HepG2 (cell line): ENCODE results near the gene WDR18. TPM values are rescaled to one million over a fixed set of nuclear protein-coding genes. Genes with fewer than 3 reads are reported as not detected.
A peak's percentile ranks its signal among the peaks of the same experiment; 100 is the strongest.

ENCODE experiments used
- CBFB ChIP-seq: sonication (generic); formaldehyde crosslinking; IDR thresholded peaks from 2 replicates; pipeline ENCODE4 v1.4.0; 2020; ENCODE audit warnings: missing genetic modification reagents
- ETV5 ChIP-seq: IDR thresholded peaks from 2 replicates; pipeline ENCODE4 v1.6.1; 2018; ENCODE audit warnings: missing biosample characterization, missing genetic modification reagents, inconsistent platforms, borderline replicate concordance
- IKZF5 ChIP-seq: IDR thresholded peaks from 2 replicates; pipeline ENCODE4 v1.6.1; 2018; ENCODE audit warnings: missing genetic modification reagents, mild to moderate bottlenecking, missing compliant biosample characterization
- ZBTB25 ChIP-seq: IDR thresholded peaks from 2 replicates; pipeline ENCODE4 v1.6.1; 2018; ENCODE audit warnings: missing genetic modification reagents
- ZMAT3 ChIP-seq: sonication (generic); formaldehyde crosslinking; conservative IDR thresholded peaks from 2 replicates; pipeline ENCODE4 v1.7.0; 2021; ENCODE audit warnings: missing genetic modification reagents
- ZMYM3 ChIP-seq: sonication (generic); formaldehyde crosslinking; IDR thresholded peaks from 2 replicates; pipeline ENCODE4 v1.5.1; 2020; ENCODE audit warnings: mild to moderate bottlenecking, missing genetic modification reagents
- ZNF180 ChIP-seq: sonication (generic); formaldehyde crosslinking; IDR thresholded peaks from 2 replicates; pipeline ENCODE4 v1.4.0; 2020; ENCODE audit warnings: low read depth, missing genetic modification reagents, borderline replicate concordance
- ZNF296 ChIP-seq: sonication (generic); formaldehyde crosslinking; conservative IDR thresholded peaks from 2 replicates; pipeline ENCODE4 v1.5.0; 2020; ENCODE audit warnings: mild to moderate bottlenecking, missing genetic modification reagents
- ZNF337 ChIP-seq: sonication (generic); formaldehyde crosslinking; IDR thresholded peaks from 2 replicates; pipeline ENCODE4 v1.5.1; 2020; ENCODE audit warnings: missing genetic modification reagents, low read depth, mild to moderate bottlenecking, borderline replicate concordance
- ZNF407 ChIP-seq: sonication (generic); formaldehyde crosslinking; IDR thresholded peaks from one replicate; pipeline ENCODE4 v1.5.1; 2020; ENCODE audit warnings: mild to moderate bottlenecking, missing genetic modification reagents; ENCODE audit errors: not compliant biosample characterization
- ZNF567 ChIP-seq: sonication (generic); formaldehyde crosslinking; IDR thresholded peaks from 2 replicates; pipeline ENCODE4 v1.8.1; 2023; ENCODE audit warnings: mild to moderate bottlenecking, missing genetic modification reagents, borderline replicate concordance
- ZNF580 ChIP-seq: IDR thresholded peaks from 2 replicates; pipeline ENCODE4 v1.6.1; 2016; ENCODE audit warnings: low read depth, borderline replicate concordance
- ZNF589 ChIP-seq: sonication (generic); formaldehyde crosslinking; conservative IDR thresholded peaks from 2 replicates; pipeline ENCODE4 v1.8.0; 2022; ENCODE audit warnings: mild to moderate bottlenecking, moderate library complexity, missing genetic modification reagents
- ZNF790 ChIP-seq: sonication (generic); formaldehyde crosslinking; IDR thresholded peaks from 2 replicates; pipeline ENCODE4 v1.8.0; 2022; ENCODE audit warnings: missing genetic modification reagents, mild to moderate bottlenecking, borderline replicate concordance
- ZNF816 ChIP-seq: sonication (generic); formaldehyde crosslinking; IDR thresholded peaks from 2 replicates; pipeline ENCODE4 v1.8.0; 2022; ENCODE audit warnings: missing genetic modification reagents, mild to moderate bottlenecking, borderline replicate concordance
- polyA plus RNA-seq, 8 experiments: library from polyadenylated mRNA; depleted of rRNA in 3 of 8; stranded (reverse) in 7 of 8; unstranded in 1 of 8; fragments of >200 nt; fragmentation: Illumina TruSeq in 4 of 8; extraction: Trizol in 4 of 8; gene quantifications; 2 replicates each; pipeline versions ENCODE4 v1.2.1 to v1.2.3, GENCODE V29; 2011 to 2016; ENCODE audit warnings: low read depth in 4 of 8, missing spikeins in 1 of 8, mixed read lengths in 1 of 8; ENCODE audit not compliant: insufficient read depth in 1 of 8
- total RNA-seq, 5 experiments: library from RNA; depleted of rRNA; stranded (reverse); fragments of >200 nt; fragmentation: Illumina TruSeq; extraction: Trizol; gene quantifications; 2 replicates each; pipeline ENCODE4 v1.2.3, GENCODE V29; 2016; ENCODE audit warnings: low read depth in 1 of 5

WDR18 gene
- total and polyA plus RNA-seq, 2 of the 13 experiments (the other 11 are each of a cell fraction or from before 2014, with no cell fraction given), result 36.4 to 47.6 TPM

DNA sequence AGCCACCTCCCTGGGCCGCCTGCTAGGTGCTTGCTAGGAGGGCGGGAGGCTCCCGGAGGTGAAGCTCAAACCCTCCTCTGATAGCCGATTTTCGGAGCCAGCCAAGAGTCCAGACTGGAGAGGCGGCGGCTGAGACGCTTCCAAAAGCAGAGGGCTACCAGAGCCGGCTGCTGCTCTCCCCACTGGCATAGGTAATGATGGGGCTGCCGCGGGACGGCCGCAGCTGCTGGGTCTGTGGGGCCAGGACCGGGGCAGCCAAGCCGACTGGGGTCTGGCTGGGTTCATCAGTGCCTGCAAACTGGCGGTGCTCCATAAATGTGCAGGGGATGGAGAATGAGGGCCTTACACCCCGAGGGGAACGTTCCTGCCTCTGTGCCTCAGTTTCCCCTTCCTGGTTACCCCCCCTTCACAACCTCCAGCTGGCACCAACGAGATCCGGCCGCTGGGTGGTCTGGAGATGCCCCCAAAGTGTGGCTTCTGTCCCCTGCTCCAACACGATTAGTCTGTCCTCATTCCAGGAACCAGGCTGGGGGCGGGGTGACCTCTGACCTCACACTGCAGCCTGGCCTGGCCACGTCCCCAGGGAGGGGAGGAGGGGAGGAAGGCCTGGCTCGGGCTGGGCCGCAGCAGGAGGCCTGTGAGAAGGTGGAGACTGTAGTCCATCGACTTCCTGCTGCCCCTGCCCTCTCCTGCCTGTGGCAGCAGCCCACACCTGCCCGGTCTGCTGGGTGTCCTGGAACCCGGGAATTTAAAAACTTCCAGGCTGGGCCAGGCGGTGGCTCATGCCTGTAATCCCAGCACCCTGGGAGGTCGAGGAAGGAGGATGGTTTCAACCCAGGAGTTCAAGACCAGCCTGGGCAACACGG, 3.8 kb upstream of the WDR18 start (continued):
- peak; percentile 76 for TF ChIP-seq IKZF5 (CRISPR knock-in tag)
- TF ChIP-seq ZNF296 (CRISPR knock-in tag), result peak; percentile 83; the same call in 1 of the 2 replicates
- TF ChIP-seq ETV5, result peak; percentile 74; the same call in 1 of the 2 replicates
- peak; percentile 34 for TF ChIP-seq ZNF407 (CRISPR knock-in tag)
- TF ChIP-seq ZMAT3 (CRISPR knock-in tag), result 0 out of 2 replicates have a peak, but pooled peaks have one; percentile 47
- TF ChIP-seq ZNF337, result peak; percentile 68; the same call in 1 of the 2 replicates
- peak; percentile 93 for TF ChIP-seq ZMYM3
- TF ChIP-seq ZBTB25 (CRISPR knock-in tag), result peak; percentile 47; the same call in 1 of the 2 replicates
- TF ChIP-seq CBFB (CRISPR knock-in tag), result peak; percentile 74; the same call in 1 of the 2 replicates
- TF ChIP-seq ZNF816 (CRISPR knock-in tag), result peak; percentile 70; the same call in 1 of the 2 replicates
- TF ChIP-seq ZNF580 (CRISPR knock-in tag), result peak; percentile 87; the same call in 1 of the 2 replicates
- TF ChIP-seq ZNF180, result no peak
- peak; percentile 90 for TF ChIP-seq ZNF589 (CRISPR knock-in tag)
- TF ChIP-seq ZNF567 (CRISPR knock-in tag), result no peak
- peak; percentile 57; the same call in 1 of the 2 replicates for TF ChIP-seq ZNF790
